Kidney epithelial cell (primary cell): ENCODE data around the gene SLC6A7. TPM values are rescaled to one million over a fixed set of nuclear protein-coding genes. Genes with fewer than 3 reads are reported as not detected.

Source experiments
- DNase-seq: peaks from one replicate; pipeline ENCODE4 v3.0.0-alpha.2; 2010; ENCODE audit warnings: low read depth
- H3K27me3 ChIP-seq: 2 replicates; pipeline ENCODE4 v1.6.0; 2011; ENCODE audit warnings: low read length; ENCODE audit not compliant: control insufficient read depth, insufficient read depth
- H3K36me3 ChIP-seq: 2 replicates; pipeline ENCODE4 v1.5.1; 2011; ENCODE audit warnings: low read length; ENCODE audit not compliant: control insufficient read depth, insufficient read depth
- H3K4me3 ChIP-seq: 2 replicates; pipeline ENCODE4 v1.5.1; 2011; ENCODE audit warnings: low read depth, mild to moderate bottlenecking, control low read depth, low read length
- total RNA-seq: library from RNA; depleted of rRNA; stranded (reverse); fragments of >200 nt; gene quantifications from 2 replicates; pipeline ENCODE4 v1.2.3, GENCODE V29; 2015
- TF ChIP-seq, protein P1 (sequence below): IDR thresholded peaks from 2 replicates; pipeline ENCODE4 v1.5.1; 2011; ENCODE audit warnings: mild to moderate bottlenecking, moderate library complexity, low read length, control low read depth, inconsistent platforms; ENCODE audit not compliant: insufficient read depth, poor library complexity, severe bottlenecking

The SLC6A7 gene
- total RNA-seq, 1 donor from 2014 or later = not detected

DNA sequence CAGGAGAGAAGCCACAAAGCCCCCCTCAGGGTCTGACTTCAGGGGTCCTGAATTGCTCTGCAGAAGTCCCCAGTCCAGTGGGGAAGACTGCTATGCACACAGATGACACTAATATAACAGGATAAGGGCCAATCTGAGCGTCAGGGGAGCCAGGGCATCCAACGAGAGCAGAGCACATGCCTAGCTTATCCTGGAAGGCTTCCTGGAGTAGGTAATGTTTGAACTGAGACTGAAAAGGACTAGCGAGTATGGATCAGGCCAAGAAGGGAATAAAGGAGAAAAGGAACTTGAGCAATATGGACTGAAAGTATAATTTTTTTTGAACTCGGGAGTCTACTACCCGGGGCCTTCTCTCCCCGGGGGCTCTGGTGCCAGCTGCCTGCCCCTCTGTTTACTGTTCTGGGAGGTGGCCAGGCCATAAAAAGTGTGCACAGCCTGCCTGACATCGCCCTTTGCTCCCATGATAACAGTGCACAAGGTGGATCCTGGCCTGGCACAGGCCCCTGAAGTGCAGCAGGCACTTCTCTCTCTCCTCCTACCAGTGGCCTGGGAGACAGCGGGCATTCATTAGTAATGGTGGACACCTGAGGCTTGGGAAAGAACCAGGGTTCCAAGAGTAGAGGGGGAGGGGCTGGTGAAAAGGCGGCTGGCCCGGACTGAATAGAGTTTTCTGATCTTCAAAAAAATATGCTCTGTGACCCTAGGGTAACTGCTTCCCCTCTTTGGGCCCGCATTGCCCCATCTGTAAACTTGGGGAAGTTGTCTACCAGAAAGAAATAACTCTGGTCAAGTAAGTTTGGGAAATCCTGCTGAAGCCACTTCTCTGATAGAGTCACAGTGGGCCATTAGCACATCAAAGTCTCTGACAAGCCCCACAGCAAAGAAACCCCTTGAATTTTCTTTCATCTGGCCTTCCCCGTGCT lies 4.6 kb upstream of the SLC6A7 start:
- no peak overlapping the region for H3K4me3 ChIP-seq
- H3K27me3 ChIP-seq = peaks cover 34% of the 10 kb centered on the region
- no peak for DNase-seq
- TF ChIP-seq, protein P1, sequence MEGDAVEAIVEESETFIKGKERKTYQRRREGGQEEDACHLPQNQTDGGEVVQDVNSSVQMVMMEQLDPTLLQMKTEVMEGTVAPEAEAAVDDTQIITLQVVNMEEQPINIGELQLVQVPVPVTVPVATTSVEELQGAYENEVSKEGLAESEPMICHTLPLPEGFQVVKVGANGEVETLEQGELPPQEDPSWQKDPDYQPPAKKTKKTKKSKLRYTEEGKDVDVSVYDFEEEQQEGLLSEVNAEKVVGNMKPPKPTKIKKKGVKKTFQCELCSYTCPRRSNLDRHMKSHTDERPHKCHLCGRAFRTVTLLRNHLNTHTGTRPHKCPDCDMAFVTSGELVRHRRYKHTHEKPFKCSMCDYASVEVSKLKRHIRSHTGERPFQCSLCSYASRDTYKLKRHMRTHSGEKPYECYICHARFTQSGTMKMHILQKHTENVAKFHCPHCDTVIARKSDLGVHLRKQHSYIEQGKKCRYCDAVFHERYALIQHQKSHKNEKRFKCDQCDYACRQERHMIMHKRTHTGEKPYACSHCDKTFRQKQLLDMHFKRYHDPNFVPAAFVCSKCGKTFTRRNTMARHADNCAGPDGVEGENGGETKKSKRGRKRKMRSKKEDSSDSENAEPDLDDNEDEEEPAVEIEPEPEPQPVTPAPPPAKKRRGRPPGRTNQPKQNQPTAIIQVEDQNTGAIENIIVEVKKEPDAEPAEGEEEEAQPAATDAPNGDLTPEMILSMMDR = no peak
- H3K36me3 ChIP-seq = no peaks in the 10 kb centered on the region

DNA sequence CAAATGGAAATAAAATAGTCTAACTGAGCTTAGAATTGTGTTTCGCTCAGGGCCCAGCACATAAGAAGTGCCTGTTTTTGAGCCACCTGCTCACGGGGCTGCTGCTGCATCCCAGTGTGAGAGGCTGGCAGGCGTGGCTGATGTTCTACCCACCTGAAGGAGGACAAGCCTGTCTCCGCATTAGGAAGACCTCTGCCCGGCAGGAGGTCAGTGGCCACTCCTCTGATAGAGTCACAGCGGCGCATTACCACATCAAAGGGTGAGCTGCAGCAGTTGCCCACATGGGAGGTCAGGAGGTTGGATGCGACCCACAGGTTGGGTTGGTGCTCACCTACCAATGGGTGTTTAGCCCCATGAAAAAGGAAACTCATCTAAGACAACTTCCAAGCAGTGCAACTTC lies 3.7 kb upstream of the SLC6A7 start:
- H3K4me3 ChIP-seq = no peak overlapping the region
- peaks cover 43% of the 10 kb centered on the region for H3K27me3 ChIP-seq
- DNase-seq = no peak
- TF ChIP-seq, protein P1 = no peak
- H3K36me3 ChIP-seq = no peaks in the 10 kb centered on the region

DNA sequence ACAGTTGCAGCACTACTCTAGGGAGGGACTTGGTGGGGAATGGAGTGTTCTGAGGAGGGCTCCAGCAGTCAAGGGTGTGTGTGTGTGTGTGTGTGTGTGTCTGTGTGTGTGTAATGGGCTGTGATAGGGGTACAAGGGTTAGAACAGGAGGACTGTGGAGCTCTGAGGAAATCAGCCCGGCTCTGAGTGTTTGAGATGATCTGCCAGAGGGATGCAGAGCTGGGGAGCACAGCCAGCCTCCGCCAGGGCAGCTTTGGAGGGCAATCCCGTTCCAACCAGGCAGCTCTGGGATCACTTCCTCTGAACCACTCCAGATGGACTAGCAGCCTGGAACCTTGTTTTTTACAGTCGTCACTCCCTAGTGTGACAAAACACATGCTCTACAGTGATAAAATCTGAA lies 3.0 kb upstream of the SLC6A7 start:
- no peaks in the 10 kb centered on the region for H3K36me3 ChIP-seq
- TF ChIP-seq, protein P1 = no peak
- H3K27me3 ChIP-seq = peaks cover 46% of the 10 kb centered on the region
- no peak overlapping the region for H3K4me3 ChIP-seq
- DNase-seq = no peak

DNA sequence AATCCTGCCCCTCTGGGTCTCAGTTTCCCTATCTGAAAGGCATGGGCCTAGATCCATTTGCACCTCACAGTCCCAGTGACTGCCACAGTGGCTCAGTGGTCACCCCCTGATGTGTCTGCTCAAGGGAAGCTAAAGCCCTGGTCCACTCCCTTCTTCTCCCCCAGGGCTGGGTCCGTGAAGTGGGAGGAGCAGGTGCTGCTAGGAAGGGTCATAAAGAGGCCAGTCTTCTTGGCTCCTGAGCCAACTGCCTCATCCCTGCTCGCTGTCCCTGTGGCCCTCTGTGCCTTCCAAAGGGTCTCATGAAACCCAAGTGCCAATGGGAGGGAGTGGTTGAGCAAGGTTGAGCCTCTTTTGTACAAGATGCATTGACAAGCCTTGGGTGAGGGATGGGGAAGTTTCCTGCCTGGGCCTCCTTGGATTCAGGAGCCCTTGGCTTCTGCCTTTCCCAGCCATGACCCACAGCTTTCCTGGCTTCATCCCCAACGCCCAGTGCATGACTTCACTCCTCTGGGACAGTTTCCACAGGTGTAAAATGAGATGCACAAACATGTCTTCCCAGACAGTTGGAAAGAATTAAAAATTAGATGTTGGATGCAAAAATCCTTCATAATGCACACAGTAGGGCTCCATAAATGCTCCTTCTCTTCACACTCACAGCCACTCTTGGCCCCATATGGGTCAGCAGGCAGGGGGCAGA lies 1.6 kb upstream of the SLC6A7 start:
- H3K27me3 ChIP-seq = peaks cover 52% of the 10 kb centered on the region
- no peak for DNase-seq
- TF ChIP-seq, protein P1 = no peak
- H3K36me3 ChIP-seq = no peaks in the 10 kb centered on the region
- no peak overlapping the region for H3K4me3 ChIP-seq

DNA sequence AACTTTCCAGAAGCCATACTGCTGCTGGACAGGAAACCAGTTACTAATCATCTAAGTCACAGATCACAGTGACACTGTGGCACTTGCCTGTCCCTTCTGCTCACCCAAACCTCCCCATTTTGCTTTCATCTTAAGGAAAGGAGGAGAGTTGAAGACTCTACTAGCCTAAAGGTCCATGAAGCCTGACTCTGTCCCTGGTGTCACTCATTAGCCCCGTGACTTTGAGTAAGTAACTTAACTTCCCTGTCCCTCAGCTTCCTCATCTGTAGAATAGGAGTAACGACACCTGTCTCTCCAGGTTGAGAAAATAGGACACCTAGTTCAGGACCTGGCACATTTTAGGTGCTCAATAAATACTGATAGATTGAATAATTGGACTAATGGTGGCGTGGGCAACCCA lies 536 bp upstream of the SLC6A7 start:
- peaks cover 49% of the 10 kb centered on the region for H3K27me3 ChIP-seq
- no peak for DNase-seq
- no peaks in the 10 kb centered on the region for H3K36me3 ChIP-seq
- TF ChIP-seq, protein P1 = no peak
- no peak overlapping the region for H3K4me3 ChIP-seq
